Suprapubic skin (tissue), 4 donors: ENCODE results near the gene PABPC3. TPM values are rescaled to one million over a fixed set of nuclear protein-coding genes. Genes with fewer than 3 reads are reported as not detected.

Source experiments
- DNase-seq, 2 donors: peaks; one replicate each; pipeline ENCODE4 v3.0.0-alpha.2; 2019; ENCODE audit warnings: low spot score in 2 of 2
- H3K27ac ChIP-seq: fragments of 200-600 bp; sonication (generic); one replicate; pipeline ENCODE4 v1.5.1; 2019
- H3K27me3 ChIP-seq: fragments of 200-600 bp; sonication (generic); one replicate; pipeline ENCODE4 v1.5.1; 2019
- H3K36me3 ChIP-seq: fragments of 200-600 bp; sonication (generic); one replicate; pipeline ENCODE4 v1.5.1; 2019
- H3K4me1 ChIP-seq: fragments of 200-600 bp; sonication (generic); one replicate; pipeline ENCODE4 v1.5.1; 2019
- H3K4me3 ChIP-seq: fragments of 200-600 bp; sonication (generic); one replicate; pipeline ENCODE4 v1.5.1; 2019; ENCODE audit warnings: mild to moderate bottlenecking
- H3K9me3 ChIP-seq: fragments of 200-600 bp; sonication (generic); one replicate; pipeline ENCODE4 v1.5.1; 2019
- CTCF ChIP-seq, 2 donors: fragments of 200-600 bp in 1 of 2; fragments of 450-650 bp in 1 of 2; sonication (generic) in 1 of 2; IDR thresholded peaks; one replicate each; pipeline ENCODE4 v1.5.1; 2016 to 2019; ENCODE audit warnings: antibody characterized with exemption in 2 of 2, mild to moderate bottlenecking in 1 of 2, moderate library complexity in 1 of 2
- EP300 ChIP-seq: sonication (generic); formaldehyde crosslinking; IDR thresholded peaks from one replicate; pipeline ENCODE4 v1.6.1; 2017; ENCODE audit warnings: antibody characterized with exemption
- POLR2A ChIP-seq, 2 donors: fragments of 450-650 bp; IDR thresholded peaks; one replicate each; pipeline ENCODE4 v1.6.1; 2017; ENCODE audit warnings: antibody characterized with exemption in 2 of 2, mild to moderate bottlenecking in 2 of 2, moderate library complexity in 2 of 2
- POLR2AphosphoS5 ChIP-seq, 3 donors: sonication (generic); formaldehyde crosslinking; IDR thresholded peaks; one replicate each; pipeline ENCODE4 v1.6.1; 2017; ENCODE audit warnings: antibody characterized with exemption in 3 of 3
- WGBS: methylation state at CpG from one replicate; pipeline ENCODE4 v1.1.5; 2018; 5-methylcytosine and 5-hydroxymethylcytosine counted together
- total RNA-seq, 4 donors: library from RNA; depleted of rRNA; stranded (reverse); fragments of >200 nt; gene quantifications; one replicate each; pipeline ENCODE4 v1.1.0, GENCODE V29; 2016

PABPC3 gene
- total RNA-seq, 4 donors from 2014 or later, result 0.15 to 0.51 (median 0.29) TPM; not detected in 1

GRCh38 chr13:25068810-25069209 lies 27.1 kb upstream of the PABPC3 start:
- H3K27ac ChIP-seq, result no peak overlapping the region
- H3K4me3 ChIP-seq, result no peak overlapping the region
- H3K4me1 ChIP-seq, result no peaks in the 10 kb centered on the region
- H3K36me3 ChIP-seq, result no peaks in the 10 kb centered on the region
- no peaks in the 10 kb centered on the region for H3K9me3 ChIP-seq
- DNase-seq, result no peak
- TF ChIP-seq CTCF (IDR thresholded peaks at IDR 0.05) (no peak), EP300 (no peak), POLR2A (IDR thresholded peaks at IDR 0.05) (no peak), POLR2AphosphoS5 (IDR thresholded peaks at IDR 0.05) (no peak)
- peaks cover 25% of the 10 kb centered on the region for H3K27me3 ChIP-seq
- WGBS, result 83% methylated on average over 26 of the region's 26 CpGs

GRCh38 chr13:25069236-25069635 lies 26.7 kb upstream of the PABPC3 start:
- 93% methylated on average over 13 of the region's 21 CpGs for WGBS
- H3K4me1 ChIP-seq, result no peaks in the 10 kb centered on the region
- no peaks in the 10 kb centered on the region for H3K9me3 ChIP-seq
- no peak for DNase-seq
- H3K4me3 ChIP-seq, result no peak overlapping the region
- H3K27me3 ChIP-seq, result peaks cover 25% of the 10 kb centered on the region
- no peaks in the 10 kb centered on the region for H3K36me3 ChIP-seq
- no peak overlapping the region for H3K27ac ChIP-seq
- TF ChIP-seq EP300 (no peak), CTCF (IDR thresholded peaks at IDR 0.05) (no peak), POLR2A (IDR thresholded peaks at IDR 0.05) (no peak), POLR2AphosphoS5 (IDR thresholded peaks at IDR 0.05) (no peak)

GRCh38 chr13:25069911-25070310 lies 26.0 kb upstream of the PABPC3 start:
- Histone ChIP-seq H3K36me3 (no peaks in the 10 kb centered on the region), H3K4me3 (no peak overlapping the region), H3K27me3 (peaks cover 29% of the 10 kb centered on the region), H3K9me3 (no peaks in the 10 kb centered on the region), H3K27ac (no peak overlapping the region), H3K4me1 (no peaks in the 10 kb centered on the region)
- 51% methylated on average over 8 of the region's 8 CpGs for WGBS
- DNase-seq, result no peak
- no peak for TF ChIP-seq POLR2A (IDR thresholded peaks at IDR 0.05)
- no peak for TF ChIP-seq CTCF (IDR thresholded peaks at IDR 0.05)
- no peak for TF ChIP-seq EP300
- no peak for TF ChIP-seq POLR2AphosphoS5 (IDR thresholded peaks at IDR 0.05)

GRCh38 chr13:25080773-25081172 lies 15.2 kb upstream of the PABPC3 start:
- H3K9me3 ChIP-seq, result no peaks in the 10 kb centered on the region
- H3K36me3 ChIP-seq, result no peaks in the 10 kb centered on the region
- no peak overlapping the region for H3K27ac ChIP-seq
- no peaks in the 10 kb centered on the region for H3K4me1 ChIP-seq
- DNase-seq, result no peak
- 83% methylated on average over 2 of the region's 2 CpGs for WGBS
- TF ChIP-seq POLR2AphosphoS5 (IDR thresholded peaks at IDR 0.05) (no peak), POLR2A (IDR thresholded peaks at IDR 0.05) (no peak), EP300 (no peak), CTCF (IDR thresholded peaks at IDR 0.05) (no peak)
- H3K27me3 ChIP-seq, result no peaks in the 10 kb centered on the region
- no peak overlapping the region for H3K4me3 ChIP-seq

- 72% methylated on average over 1 of the region's 1 CpG for WGBS
These were observed 11.8 kb upstream of the PABPC3 start for GRCh38 chr13:25084096-25084495.

More at GRCh38 chr13:25084096-25084495, 11.8 kb upstream of the PABPC3 start:
- no peaks in the 10 kb centered on the region for H3K27me3 ChIP-seq
- H3K9me3 ChIP-seq, result no peaks in the 10 kb centered on the region
- no peaks in the 10 kb centered on the region for H3K4me1 ChIP-seq
- no peak for TF ChIP-seq POLR2A (IDR thresholded peaks at IDR 0.05)
- no peak for TF ChIP-seq CTCF (IDR thresholded peaks at IDR 0.05)
- no peak for TF ChIP-seq POLR2AphosphoS5 (IDR thresholded peaks at IDR 0.05)
- TF ChIP-seq EP300, result no peak
- H3K36me3 ChIP-seq, result no peaks in the 10 kb centered on the region
- H3K4me3 ChIP-seq, result no peak overlapping the region
- DNase-seq, result no peak
- no peak overlapping the region for H3K27ac ChIP-seq
